Endothelial cell of hepatic sinusoid (primary cell): ENCODE data around the gene UNC5A.

Source experiments
- in situ Hi-C: cut with HindIII; loops from 2 replicates; pipeline ENCODE4 v1.10.0; 2017; ENCODE audit warnings: low sequenced_read_pairs

The UNC5A gene

DNA sequence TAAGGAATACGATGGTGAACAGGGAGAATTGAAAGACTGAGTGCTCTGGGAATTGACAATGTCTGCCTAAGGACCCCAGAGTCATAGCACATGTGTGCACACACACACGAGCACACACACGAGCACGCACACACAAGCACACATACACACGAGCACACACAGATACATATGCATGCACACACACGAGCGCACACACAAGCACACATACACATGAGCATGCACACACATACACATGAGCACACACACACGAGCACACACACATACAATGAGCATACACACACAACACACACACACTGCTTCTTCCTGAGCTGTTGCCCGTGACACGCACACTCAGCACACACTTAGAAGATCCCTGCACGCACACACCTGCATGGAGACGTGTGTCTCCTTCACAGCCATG, 10.9 kb upstream of the UNC5A start:
- in situ Hi-C loops = no loop called here

DNA sequence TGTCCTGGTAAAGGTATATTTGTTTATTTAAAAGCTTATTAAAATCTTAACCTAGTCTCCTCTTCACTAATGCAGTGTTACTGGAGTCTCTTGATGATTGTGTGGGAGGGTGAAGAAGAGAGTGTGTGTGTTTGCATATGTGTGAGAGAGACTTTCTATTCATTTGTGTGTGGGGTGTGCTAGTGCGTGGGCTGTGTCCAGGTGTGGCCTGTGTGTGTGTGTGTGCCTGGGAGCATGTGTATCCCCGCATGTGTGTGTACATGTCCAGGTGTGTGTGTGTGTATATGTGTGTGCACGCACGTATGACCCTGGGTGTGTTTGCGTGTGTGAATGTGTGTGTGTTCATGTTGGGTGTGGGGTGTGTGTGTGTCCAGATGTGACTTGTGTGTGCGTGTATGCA, 10.3 kb upstream of the UNC5A start:
- in situ Hi-C loops = loop anchor here (5.0 kb wide), 2 partner anchors 63 to 102 kb away; no protein-coding TSS in a partner anchor

DNA sequence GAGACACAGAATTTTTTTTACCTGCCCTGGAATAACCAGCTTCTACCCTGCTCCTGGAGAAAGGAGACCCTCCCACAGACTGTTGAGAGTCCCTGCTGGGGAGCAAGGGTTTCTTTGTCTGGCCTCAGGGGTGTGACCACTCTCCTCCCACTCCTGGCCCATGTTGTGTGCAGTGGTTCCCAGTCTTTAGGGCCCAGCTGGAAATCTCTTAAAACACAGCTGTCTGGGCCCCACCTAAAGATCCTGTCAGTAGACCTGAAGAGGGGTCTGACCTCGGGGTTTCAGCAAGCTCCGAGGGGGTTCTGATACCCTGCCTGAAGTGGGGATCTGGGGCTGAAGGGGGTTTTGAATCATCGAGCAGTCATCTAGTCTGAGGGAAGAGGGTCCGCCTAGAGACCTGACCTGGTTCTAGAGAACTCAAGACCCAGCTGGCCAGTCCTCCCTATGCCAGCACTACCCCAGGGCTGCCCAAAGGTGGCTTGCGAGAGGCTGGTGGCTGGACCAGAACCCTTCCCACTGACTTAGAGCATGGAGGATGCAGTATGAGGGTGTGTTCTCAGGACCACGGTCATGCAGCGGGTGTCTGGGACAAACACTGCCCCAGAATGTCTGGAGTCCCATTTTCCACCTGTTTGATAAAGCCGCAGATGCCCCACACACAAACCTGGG, 8.1 kb upstream of the UNC5A start:
- in situ Hi-C loops = loop anchor here (5.0 kb wide), 2 partner anchors 65 to 100 kb away; no protein-coding TSS in a partner anchor

DNA sequence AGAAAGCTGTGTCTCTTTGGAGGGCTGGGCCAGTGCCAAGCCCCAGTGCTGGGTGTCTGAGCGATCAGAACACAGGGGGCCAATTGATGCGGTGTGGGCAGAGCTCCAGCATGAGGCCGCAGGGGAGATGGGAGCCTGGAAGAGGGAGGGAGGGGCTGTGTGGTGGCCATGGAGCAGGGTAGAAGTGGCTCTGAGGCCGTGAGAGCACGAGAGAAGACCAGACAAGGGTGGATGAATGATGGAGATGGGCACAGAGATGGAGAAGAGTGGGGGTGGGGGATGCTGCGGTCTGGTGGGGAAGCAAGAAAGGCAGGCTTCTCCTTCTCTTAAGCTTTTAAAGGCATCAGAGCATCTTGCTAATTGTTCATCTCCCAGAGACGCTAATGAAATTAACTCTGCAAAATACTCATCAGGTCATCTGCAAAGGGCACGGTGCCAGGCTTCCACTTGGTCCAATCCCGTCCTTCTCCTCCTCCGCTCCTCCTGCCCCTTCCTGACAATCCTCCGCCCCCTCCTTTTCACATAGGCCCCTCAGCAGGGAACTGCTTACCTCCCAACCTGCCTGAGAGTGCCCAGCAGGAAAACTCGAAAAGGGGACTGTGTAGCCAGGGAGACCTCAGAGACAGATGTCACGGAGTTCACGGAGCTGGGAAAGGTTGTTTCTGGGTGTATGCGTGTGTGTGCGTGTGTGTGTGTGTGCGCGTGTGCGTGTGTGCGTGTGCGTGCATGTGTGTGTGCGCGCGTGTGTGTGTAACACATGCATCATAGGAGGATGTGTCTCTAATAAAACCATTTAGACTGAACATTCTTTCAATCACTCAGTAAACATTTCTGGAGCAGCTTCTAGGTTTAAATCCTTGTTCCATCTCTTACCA, 7.1 kb upstream of the UNC5A start:
- in situ Hi-C loops = loop anchor here (5.0 kb wide), 2 partner anchors 66 to 99 kb away; no protein-coding TSS in a partner anchor

DNA sequence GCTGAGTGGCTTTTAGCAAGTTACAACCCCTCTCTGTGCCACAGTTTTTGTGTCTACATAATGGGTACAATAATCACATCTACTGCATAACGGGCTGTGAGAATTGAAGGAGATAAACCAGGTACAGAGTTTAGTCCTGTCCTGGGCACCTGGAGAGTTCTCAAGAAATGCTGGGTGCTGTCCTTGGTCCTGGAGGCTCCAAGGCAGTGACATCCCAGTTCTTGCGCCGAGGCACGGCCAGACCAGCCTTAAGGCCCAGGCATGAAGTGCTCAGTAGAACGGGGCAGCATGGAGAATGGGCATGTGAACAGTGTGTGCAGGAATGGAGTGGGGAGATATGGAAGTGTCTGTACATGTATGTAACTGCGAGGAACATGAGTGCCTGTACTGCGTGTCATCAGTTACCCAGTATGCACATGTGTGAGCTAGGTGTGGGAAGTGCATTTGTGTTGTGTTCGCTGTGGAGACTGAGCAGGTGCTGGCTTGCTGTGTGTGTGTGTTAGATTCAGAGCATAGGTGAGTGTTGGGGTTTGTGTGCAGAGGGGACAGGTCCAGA, 6.3 kb upstream of the UNC5A start:
- in situ Hi-C loops = loop anchor here (5.0 kb wide), 2 partner anchors 67 to 98 kb away; no protein-coding TSS in a partner anchor

DNA sequence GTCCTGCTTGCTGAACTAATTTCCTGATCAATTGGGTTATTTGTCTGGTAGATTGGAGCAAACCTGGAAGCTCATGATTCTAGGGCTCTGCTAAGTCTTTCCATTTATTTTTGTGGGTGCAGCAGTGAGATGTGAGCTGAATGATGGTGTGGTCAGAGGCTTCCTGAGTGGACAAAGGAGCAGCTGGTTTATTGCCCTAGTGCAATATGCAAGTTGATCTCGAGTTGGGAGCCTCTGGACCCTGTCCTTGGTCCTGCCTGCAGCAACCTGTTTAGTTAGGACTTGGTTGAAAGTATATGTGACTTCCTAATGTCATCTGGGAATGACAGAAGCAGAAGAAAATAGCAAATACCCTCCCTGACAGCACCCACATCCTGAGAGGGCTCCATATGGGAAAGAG, 4.2 kb upstream of the UNC5A start:
- in situ Hi-C loops = no loop called here

DNA sequence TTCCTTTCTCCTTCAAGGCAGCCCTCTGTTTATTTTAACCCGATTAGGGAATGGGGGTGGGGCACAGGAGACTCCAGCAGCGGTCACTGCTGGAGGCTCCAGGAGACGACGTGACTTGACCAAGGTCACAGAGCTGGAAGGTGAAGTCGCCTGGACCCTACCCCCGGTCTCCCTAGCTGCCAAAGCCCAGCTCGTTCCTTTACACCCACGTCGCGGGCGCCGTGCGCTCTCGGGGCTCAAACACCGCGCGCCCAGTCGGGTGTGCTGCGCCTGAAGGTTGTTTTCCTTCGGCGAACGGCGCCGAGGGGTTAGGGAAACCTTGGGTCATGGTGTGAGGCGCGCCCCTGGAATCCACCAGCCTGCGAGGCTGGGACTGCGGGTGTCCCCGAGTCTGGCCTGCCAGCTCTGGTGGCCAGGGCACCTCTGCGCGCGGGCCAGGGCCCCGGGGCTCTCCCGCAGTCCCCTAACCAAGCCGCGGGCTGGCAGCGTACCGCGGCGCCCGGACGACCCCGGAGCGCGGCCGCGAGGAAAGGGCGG, 747 bp upstream of the UNC5A start:
- in situ Hi-C loops = no loop called here

DNA sequence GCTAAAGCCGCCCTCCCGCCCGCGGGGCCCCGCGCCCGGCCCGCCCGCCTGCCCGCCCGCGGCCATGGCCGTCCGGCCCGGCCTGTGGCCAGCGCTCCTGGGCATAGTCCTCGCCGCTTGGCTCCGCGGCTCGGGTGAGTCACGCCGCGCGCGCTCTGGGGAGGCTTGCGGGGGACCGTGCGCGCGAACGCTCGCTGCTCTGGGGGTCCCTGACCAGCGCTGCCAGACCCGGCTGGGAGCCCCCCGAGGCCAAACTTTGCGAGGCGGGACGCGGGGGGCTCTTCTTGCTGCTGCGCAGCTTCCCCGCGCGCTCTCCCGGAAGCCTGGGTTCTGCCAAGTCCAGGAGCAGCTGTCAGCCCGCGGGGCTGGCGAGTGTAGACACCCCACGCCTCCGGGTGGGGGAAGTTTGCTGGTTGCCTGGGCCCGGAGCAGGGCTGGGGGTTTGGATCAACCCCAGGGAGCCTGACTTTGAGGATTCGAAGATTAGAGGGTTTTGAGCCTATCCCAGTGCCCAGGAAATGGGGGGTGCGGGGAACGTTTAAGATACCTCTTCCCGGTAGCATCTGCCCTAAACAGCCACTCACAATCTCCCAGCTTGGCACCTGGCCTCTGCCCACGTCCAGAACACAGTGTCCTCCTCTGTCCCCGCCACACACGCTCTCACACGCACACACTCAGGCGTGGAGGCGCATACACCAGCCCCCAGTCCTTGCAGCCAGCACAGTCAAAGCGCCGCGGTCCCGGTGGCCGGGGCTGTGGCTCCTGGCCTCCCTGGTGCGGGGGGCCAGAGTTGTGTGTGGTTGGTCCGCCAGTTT, 535 bp downstream of the UNC5A start:
- in situ Hi-C loops = no loop called here

DNA sequence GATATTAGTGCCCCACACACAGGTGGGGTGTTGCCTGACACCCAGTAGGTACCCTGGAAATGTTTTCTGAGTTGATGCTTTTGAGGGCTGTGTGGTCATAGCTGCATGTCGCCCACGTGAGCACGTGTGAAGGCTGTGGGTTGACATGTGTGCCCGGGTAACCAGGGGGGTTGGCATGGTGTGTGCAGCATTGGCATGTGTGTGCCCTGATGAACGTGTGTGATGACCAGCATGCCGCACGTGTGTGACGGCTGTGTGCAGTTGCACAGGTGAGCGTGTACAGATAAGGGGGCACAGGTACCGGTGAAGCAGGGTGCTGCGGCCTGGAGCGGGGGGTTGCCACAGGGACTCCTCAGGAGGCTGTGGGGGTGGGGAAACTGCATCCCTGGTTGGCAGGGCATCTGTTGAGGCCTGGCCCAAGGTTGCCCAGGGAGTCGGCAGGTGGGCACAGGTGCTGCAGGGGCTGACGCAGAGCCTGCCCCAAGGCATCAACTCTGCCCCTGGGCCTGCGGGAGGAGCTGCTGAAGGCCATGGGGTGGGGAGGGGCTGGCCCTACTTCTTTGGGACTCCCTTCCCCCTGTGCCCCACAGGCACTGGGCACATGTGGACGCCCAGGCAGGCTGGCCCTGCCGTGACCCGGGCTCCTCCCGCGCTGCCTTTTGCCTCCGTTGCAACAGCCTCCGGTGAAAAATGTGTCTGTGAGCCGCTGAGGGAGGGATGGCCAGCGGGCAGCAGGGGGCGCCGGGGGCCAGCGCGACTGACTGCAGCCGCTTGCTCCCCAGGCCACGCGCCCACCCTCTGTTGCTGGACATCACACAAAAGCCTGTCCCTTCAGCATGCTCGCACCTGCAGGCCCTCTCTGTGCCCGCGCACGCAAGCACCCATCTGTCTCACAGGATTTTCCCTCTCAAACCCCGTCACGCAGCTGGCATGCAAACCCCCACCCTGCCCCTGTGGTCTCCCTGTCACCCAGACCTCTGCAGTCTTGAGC, 2.2 kb downstream of the UNC5A start:
- in situ Hi-C loops = no loop called here

DNA sequence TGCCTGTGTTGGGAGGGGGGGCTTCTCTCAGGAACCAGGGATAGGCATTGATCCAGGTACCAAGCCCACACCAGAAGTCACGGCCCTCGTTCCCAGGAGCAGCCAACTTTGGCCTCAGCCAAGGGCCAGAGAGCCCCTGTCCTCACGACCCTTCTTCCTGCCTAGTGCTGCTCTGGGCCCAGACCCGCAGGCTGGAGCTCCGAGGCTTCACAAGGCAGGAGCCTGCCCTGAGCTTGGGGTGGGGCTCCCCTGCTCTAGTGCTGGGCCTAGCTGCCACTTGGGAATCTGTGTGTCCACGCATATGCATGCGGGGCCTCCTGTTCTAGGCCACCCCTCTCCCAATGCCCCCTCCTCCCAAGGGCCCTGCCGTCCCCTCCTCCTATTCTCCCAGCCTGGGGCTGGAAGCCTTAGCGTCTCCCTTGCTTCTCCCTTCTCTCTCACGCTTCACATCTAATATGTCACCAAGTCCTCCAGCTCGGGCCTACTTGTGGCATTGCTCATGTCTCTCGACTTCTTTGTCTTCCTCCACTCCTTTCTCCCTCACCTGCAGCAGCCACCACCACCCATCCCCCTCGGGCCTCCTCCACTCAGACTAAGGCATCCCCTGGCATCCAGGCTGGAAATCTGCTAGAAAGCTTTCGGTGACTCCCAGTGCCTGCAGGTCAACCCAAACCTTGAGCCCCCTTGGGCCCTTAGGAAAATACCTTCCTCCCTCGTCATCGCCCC, 3.4 kb downstream of the UNC5A start:
- in situ Hi-C loops = no loop called here

DNA sequence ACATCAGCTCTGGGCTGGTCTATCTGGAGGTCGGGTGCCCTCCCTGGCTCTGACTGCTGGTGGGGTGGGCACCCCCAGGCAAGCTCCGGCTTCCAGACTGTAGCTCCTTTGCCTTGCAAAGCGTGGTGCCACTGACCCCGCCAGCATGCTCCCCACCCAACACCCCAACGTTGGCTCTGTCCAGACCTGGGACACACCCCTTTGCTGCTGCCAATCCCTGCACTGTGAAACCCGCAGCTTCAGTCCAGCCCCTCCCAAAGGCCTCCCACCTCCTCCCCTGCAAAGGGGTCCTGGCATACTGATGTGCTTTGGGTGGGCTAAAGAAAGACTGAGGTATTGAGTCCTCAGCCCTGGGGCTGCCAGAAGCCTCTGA, 3.9 kb downstream of the UNC5A start:
- in situ Hi-C loops = no loop called here

DNA sequence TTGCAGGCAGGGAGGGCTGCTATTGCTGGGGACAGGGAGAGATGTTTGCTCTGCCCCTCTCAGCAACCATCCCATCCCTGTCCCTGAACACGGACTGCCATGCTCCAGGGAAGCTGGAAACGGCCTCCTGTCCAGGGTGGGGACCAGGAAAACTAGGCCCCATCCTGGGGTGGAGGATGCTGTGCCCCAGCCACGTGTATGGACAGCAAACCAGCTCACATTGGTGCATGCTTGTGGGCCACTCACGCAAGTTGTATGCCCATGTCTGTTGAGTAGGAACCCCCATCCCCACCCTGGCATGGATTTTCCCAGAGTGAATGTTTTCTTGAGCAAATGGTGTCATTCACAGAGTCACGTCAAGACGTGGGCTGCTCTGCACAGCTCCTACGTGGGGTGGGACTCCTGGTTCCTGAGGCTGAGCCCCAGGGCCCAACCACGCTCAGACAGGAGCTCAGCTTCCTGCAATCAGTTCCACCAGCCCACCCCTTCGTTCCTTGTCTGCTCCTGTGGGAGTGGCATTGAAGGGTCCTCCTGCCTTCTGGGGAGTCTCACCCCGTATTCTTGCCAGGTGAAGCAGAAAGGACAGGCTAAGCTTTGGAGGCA, 4.6 kb downstream of the UNC5A start:
- in situ Hi-C loops = no loop called here

DNA sequence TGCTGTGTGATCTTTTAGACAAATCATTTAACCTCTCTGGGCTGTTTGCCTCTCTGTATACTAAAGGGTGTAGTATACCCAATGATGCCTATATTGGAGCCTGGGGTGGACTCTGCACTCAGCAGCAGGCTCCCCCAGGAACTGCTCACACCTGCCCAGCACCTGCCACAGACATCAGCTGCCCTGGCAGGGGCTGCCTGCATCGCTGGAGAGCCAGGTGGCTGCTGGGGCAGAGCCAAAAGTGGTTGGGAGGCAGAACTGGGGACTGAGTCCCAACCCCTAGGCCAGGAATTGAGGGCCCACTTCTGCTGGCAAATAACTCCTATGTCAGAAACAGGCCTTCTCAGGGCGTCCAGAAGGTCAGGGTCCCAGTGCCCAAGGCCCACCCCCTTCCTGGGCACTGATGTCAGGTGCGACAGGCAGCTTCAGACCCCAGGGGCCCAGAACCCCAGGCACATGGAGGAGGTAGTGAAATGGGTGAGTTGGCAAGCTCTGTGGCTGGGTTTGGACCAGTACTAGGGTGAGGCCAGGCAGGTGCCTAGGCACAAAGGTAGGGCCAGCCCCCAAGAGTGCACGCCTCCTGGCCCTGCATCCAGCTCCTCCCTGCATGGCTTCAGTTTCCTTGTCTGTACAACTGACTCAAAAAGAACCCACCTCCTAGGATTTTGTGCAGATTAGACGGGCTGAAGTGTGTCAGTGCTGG, 5.8 kb downstream of the UNC5A start:
- in situ Hi-C loops = no loop called here

DNA sequence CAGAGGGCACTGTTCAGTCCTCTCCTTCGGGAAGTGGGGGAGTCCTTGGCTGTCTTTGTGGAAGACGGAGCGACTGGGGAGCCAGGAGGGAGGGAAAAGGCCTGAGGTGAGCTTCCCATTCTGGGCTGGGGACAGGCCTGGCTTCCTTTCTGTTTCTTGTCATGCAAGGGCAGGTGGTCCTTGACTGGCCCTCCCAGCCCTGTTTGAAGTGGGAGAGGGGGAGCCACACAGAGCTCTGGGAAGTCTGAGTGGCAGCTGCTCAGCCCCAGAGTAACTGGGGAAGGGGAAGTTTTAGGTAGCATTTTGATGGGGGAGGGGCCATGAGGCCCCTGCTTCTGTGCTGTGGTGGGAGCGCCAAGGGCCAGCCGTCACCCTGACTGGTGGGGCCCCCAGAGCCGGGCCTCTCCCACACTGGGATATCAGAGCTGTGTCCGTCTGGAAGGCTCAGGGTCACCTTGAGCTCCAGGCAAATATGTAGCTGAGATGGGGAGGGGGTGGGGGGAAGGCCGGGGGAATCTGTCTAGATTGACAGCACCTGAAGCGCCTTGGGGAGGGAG, 6.5 kb downstream of the UNC5A start:
- in situ Hi-C loops = no loop called here

DNA sequence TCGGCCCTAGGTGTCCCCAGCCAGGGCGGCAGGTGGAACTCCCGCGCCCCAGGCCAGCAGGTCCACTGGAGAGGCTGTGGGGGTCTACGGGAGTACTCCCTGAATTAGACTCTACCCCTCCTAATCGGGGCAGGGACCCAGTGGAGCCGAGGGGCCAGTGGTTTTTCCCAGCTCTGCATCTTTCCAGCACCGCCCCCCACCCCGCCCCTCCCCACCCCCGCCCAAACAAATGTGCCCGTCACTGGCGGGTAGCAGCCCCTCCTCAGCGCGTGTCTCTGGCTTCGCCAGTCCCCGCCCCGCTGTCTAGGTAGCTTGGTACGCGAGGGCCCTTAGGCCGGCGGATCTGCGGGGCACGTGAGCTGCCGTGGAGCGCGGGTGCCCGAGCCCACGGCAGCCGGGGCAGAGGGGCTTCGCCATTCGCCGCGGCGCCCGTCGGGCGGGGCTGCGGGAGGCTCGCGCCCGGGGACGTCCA, 7.0 kb downstream of the UNC5A start:
- in situ Hi-C loops = no loop called here

DNA sequence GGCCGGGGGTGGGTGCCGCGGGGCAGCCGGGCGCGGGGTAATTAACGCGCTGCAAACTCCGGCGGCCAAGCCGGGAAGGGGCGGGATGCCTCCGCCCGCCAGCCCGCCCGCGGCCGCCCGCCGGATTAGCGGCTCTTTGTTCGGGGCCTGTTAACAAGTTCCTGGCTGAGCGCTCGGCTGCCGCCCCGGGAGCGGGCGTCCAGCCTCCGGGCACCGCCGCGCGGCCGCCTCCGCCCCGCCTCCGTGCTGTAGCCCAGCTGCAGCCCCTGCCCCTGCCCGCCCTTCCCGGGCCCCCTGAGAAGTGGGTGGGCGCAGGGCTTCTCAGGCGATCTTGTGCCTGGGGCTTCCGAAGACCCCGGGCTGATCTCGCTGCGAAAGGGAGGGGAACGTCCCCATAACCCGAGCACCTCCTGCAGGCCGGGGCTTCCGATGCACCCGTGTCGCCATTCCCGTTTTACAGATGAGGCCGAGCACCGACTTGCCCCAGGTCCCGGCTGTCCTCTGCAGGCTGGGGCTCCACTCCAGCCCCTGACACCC, 7.5 kb downstream of the UNC5A start:
- in situ Hi-C loops = no loop called here
